K562 (cell line): ENCODE data around the gene GALNT13. TPM values are rescaled to one million over a fixed set of nuclear protein-coding genes. Genes with fewer than 3 reads are reported as not detected.

Experiments used
- FOXP1 ChIP-seq: sonication (generic); formaldehyde crosslinking; IDR thresholded peaks from 2 replicates; pipeline ENCODE4 v1.8.0; 2022; ENCODE audit warnings: mild to moderate bottlenecking, missing genetic modification reagents
- KDM1A ChIP-seq, 2 experiments: fragments of 450-650 bp; IDR thresholded peaks; 2 replicates each; pipeline ENCODE4 v1.6.1; 2016; ENCODE audit warnings: mild to moderate bottlenecking in 2 of 2
- MTA1 ChIP-seq: fragments of 450-650 bp; IDR thresholded peaks from 2 replicates; pipeline ENCODE4 v1.6.1; 2017; ENCODE audit warnings: borderline replicate concordance
- polyA plus RNA-seq, 8 experiments: library from polyadenylated mRNA; depleted of rRNA in 4 of 8; stranded (reverse) in 5 of 8; unstranded in 3 of 8; fragments of >200 nt; fragmentation: Nextera tagmentation in 2 of 8; fragmentation: Illumina TruSeq in 1 of 8; extraction: Ambion mirVana in 2 of 8; extraction: Trizol in 1 of 8; gene quantifications; 2 replicates each; pipeline versions ENCODE4 v1.2.1 to v1.2.3, GENCODE V29; 2011 to 2014; ENCODE audit warnings: inconsistent platforms in 1 of 8, missing spikeins in 1 of 8
- total RNA-seq, 7 experiments: library from RNA; depleted of rRNA in 6 of 7; stranded (reverse); fragments of >200 nt in 6 of 7; fragmentation: Illumina TruSeq in 2 of 7; extraction: Trizol in 2 of 7; gene quantifications; 2 replicates each; pipeline versions ENCODE4 v1.2.1 to v1.2.3, GENCODE V29; 2011 to 2021; ENCODE audit warnings: low replicate concordance in 1 of 7
- TF ChIP-seq, protein P1 (sequence below), 2 experiments: IDR thresholded peaks; 2 replicates each; pipeline ENCODE4 v1.6.1; 2012; ENCODE audit warnings: improper control_type of control experiment in 2 of 2, low read depth in 2 of 2, low read length in 2 of 2, borderline replicate concordance in 1 of 2
- TF ChIP-seq, protein P2 (sequence below): fragments of 150-350 bp; conservative IDR thresholded peaks from 2 replicates; pipeline ENCODE4 v1.6.1; 2014; ENCODE audit warnings: low read length
- TF ChIP-seq, protein P3 (sequence below): IDR thresholded peaks from 2 replicates; pipeline ENCODE4 v1.6.1; 2011; ENCODE audit warnings: borderline replicate concordance, low read depth, mild to moderate bottlenecking, moderate library complexity, low read length; ENCODE audit not compliant: insufficient read depth, poor library complexity, severe bottlenecking
- TF ChIP-seq, protein P4 (sequence below): sonication (generic); formaldehyde crosslinking; IDR thresholded peaks from 2 replicates; pipeline ENCODE4 v1.9.0; 2022; ENCODE audit warnings: mild to moderate bottlenecking, missing genetic modification reagents

GALNT13 gene
- total and polyA plus RNA-seq, 9 of the 15 experiments (the other 6 are each of a cell fraction or from before 2014, with no cell fraction given), result not detected

DNA sequence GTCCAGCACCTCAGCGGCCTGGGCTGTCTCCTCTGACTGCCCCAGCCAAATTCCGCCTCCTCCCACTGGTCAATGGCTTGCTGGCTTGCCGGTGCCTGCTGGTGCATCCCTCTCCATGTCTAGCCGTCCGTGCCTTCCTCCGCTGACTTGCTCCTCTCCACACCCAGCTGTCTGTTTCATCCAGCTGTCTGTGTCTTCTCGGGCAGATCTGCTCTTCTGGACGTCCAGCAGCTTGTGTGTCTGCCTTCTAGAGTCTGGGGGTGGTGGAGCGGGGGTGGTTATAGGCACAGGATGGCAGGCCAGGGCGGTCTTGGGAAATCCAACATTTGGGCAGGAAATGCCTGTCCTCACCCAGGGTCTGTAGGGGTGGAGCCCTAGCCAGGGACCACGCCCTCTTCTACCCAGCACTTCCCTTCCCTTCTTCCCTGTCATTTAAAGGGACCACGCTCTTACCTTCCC is 369.2 kb downstream of the GALNT13 start (continued):
- TF ChIP-seq, protein P1, sequence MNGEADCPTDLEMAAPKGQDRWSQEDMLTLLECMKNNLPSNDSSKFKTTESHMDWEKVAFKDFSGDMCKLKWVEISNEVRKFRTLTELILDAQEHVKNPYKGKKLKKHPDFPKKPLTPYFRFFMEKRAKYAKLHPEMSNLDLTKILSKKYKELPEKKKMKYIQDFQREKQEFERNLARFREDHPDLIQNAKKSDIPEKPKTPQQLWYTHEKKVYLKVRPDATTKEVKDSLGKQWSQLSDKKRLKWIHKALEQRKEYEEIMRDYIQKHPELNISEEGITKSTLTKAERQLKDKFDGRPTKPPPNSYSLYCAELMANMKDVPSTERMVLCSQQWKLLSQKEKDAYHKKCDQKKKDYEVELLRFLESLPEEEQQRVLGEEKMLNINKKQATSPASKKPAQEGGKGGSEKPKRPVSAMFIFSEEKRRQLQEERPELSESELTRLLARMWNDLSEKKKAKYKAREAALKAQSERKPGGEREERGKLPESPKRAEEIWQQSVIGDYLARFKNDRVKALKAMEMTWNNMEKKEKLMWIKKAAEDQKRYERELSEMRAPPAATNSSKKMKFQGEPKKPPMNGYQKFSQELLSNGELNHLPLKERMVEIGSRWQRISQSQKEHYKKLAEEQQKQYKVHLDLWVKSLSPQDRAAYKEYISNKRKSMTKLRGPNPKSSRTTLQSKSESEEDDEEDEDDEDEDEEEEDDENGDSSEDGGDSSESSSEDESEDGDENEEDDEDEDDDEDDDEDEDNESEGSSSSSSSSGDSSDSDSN (IDR thresholded peaks at IDR 0.05; ENCODE audit: borderline replicate concordance in 1 of 2, low read depth in 2 of 2, low read length in 2 of 2), result no peak
- TF ChIP-seq KDM1A (IDR thresholded peaks at IDR 0.05) (no peak), FOXP1 (CRISPR knock-in tag) (no peak), MTA1 (no peak)
- TF ChIP-seq, protein P2, sequence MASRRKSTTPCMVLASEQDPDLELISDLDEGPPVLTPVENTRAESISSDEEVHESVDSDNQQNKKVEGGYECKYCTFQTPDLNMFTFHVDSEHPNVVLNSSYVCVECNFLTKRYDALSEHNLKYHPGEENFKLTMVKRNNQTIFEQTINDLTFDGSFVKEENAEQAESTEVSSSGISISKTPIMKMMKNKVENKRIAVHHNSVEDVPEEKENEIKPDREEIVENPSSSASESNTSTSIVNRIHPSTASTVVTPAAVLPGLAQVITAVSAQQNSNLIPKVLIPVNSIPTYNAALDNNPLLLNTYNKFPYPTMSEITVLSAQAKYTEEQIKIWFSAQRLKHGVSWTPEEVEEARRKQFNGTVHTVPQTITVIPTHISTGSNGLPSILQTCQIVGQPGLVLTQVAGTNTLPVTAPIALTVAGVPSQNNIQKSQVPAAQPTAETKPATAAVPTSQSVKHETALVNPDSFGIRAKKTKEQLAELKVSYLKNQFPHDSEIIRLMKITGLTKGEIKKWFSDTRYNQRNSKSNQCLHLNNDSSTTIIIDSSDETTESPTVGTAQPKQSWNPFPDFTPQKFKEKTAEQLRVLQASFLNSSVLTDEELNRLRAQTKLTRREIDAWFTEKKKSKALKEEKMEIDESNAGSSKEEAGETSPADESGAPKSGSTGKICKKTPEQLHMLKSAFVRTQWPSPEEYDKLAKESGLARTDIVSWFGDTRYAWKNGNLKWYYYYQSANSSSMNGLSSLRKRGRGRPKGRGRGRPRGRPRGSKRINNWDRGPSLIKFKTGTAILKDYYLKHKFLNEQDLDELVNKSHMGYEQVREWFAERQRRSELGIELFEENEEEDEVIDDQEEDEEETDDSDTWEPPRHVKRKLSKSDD, result no peak
- TF ChIP-seq, protein P3, sequence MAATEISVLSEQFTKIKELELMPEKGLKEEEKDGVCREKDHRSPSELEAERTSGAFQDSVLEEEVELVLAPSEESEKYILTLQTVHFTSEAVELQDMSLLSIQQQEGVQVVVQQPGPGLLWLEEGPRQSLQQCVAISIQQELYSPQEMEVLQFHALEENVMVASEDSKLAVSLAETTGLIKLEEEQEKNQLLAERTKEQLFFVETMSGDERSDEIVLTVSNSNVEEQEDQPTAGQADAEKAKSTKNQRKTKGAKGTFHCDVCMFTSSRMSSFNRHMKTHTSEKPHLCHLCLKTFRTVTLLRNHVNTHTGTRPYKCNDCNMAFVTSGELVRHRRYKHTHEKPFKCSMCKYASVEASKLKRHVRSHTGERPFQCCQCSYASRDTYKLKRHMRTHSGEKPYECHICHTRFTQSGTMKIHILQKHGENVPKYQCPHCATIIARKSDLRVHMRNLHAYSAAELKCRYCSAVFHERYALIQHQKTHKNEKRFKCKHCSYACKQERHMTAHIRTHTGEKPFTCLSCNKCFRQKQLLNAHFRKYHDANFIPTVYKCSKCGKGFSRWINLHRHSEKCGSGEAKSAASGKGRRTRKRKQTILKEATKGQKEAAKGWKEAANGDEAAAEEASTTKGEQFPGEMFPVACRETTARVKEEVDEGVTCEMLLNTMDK, result no peak
- TF ChIP-seq, protein P4, sequence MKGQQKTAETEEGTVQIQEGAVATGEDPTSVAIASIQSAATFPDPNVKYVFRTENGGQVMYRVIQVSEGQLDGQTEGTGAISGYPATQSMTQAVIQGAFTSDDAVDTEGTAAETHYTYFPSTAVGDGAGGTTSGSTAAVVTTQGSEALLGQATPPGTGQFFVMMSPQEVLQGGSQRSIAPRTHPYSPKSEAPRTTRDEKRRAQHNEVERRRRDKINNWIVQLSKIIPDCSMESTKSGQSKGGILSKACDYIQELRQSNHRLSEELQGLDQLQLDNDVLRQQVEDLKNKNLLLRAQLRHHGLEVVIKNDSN, result no peak
- TF ChIP-seq, all 486 proteins: peak for 0
